PC-9 (cell line): ENCODE data around the gene APC. TPM values are rescaled to one million over a fixed set of nuclear protein-coding genes. Genes with fewer than 3 reads are reported as not detected.

ENCODE experiments used
- BruUV-seq: library from RNA; stranded (reverse); fragments of 400-500 nt; replicated peaks from 2 replicates; lab custom pipeline; 2021; lab: Mats Ljungman, UMichigan
- CTCF ChIA-PET: fragments of 300-600 bp; sonication (Branson Sonifier 250); formaldehyde crosslinking; loops from one replicate; lab custom pipeline; 2022; ENCODE audit warnings: antibody characterized with exemption; lab: Charles Lee
- POLR2A ChIA-PET: fragments of 300-600 bp; sonication (Branson Sonifier 250); formaldehyde crosslinking; loops from one replicate; lab custom pipeline; 2022; ENCODE audit warnings: antibody characterized with exemption; ENCODE audit not compliant: unreplicated experiment; lab: Charles Lee
- DNase-seq, 2 experiments: peaks; one replicate each; pipeline versions ENCODE4 v3.0.0 to v3.0.0-alpha.2; 2015 to 2022; ENCODE audit warnings: mixed read lengths in 1 of 2
- H2AFZ ChIP-seq: fragments of 200-600 bp; sonication (generic); 2 replicates; pipeline ENCODE4 v1.8.1; 2017; ENCODE audit warnings: antibody characterized with exemption
- H3F3A ChIP-seq: fragments of 200-600 bp; sonication (generic); 2 replicates; pipeline ENCODE4 v1.8.1; 2017; ENCODE audit warnings: antibody characterized with exemption, mild to moderate bottlenecking, low read depth; ENCODE audit not compliant: insufficient read depth
- H3K27ac ChIP-seq: fragments of 200-600 bp; sonication (generic); 2 replicates; pipeline ENCODE4 v1.6.1; 2016; ENCODE audit warnings: mixed run types
- H3K27me3 ChIP-seq: fragments of 200-600 bp; sonication (generic); 2 replicates; pipeline ENCODE4 v1.6.1; 2016; ENCODE audit warnings: low read depth, mixed run types; ENCODE audit not compliant: insufficient read depth
- H3K36me3 ChIP-seq: fragments of 200-600 bp; sonication (generic); 2 replicates; pipeline ENCODE4 v1.6.1; 2016; ENCODE audit warnings: low read depth, mixed run types
- H3K4me1 ChIP-seq: fragments of 200-600 bp; sonication (generic); replicated peaks from 2 replicates; pipeline ENCODE4 v1.6.1; 2016; ENCODE audit warnings: mixed run types; ENCODE audit not compliant: insufficient read depth
- H3K4me2 ChIP-seq: fragments of 200-600 bp; sonication (generic); 2 replicates; pipeline ENCODE4 v1.6.1; 2017; ENCODE audit warnings: mixed run types
- H3K4me3 ChIP-seq: fragments of 200-600 bp; sonication (generic); 2 replicates; pipeline ENCODE4 v1.6.1; 2016; ENCODE audit warnings: mixed run types
- H3K79me2 ChIP-seq: fragments of 200-600 bp; sonication (generic); 2 replicates; pipeline ENCODE4 v1.6.1; 2017; ENCODE audit warnings: low read depth, mixed run types
- H3K9me2 ChIP-seq: fragments of 200-600 bp; sonication (generic); 2 replicates; pipeline ENCODE4 v1.8.1; 2017; ENCODE audit warnings: mild to moderate bottlenecking; ENCODE audit not compliant: insufficient read depth
- H3K9me3 ChIP-seq: fragments of 200-600 bp; sonication (generic); 2 replicates; pipeline ENCODE4 v1.8.1; 2016; ENCODE audit warnings: low read depth; ENCODE audit not compliant: insufficient read depth
- H4K20me1 ChIP-seq: fragments of 200-600 bp; sonication (generic); 2 replicates; pipeline ENCODE4 v1.8.1; 2017; ENCODE audit not compliant: insufficient read depth
- EZH2 ChIP-seq: fragments of 200-600 bp; sonication (generic); IDR thresholded peaks from 2 replicates; pipeline ENCODE4 v1.8.0; 2017; ENCODE audit warnings: antibody characterized with exemption, low read depth
- intact Hi-C: fragments of 100-400 bp; cut with micrococcal nuclease; formaldehyde crosslinking; loops from one replicate; pipeline ENCODE4 v1.10.0; 2022; ENCODE audit not compliant: unreplicated experiment
- total RNA-seq: library from RNA; stranded (reverse); gene quantifications from 2 replicates; pipeline ENCODE4 v1.2.3, GENCODE V29; 2021
- TF ChIP-seq, protein P1 (sequence below): fragments of 200-600 bp; sonication (generic); conservative IDR thresholded peaks from 2 replicates; pipeline ENCODE4 v1.6.1; 2017; ENCODE audit warnings: mixed run types, antibody characterized with exemption, mild to moderate bottlenecking, moderate library complexity

Gene APC
- total RNA-seq, 1 experiment from 2014 or later, result 23.5 TPM

DNA sequence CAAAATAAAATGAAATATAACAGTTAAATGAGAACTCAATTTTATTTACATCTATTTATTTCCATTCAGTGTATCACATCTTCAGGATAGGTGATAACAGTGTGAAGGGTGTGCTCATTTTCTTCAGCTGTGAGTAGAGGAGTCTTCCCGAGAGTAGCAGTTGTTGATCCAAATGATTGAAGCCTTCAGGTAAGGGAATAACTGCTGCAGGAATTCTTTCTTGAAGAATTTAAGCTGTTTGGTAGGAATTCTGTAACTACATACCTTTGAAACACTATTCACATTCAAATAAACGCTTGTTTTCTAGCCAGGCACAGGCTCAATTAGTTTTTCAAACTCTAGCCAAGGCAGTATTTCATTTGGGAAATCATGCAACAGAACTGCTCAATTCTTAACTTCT lies 138.7 kb downstream of the APC start:
- Histone ChIP-seq H3K4me2 (no peak overlapping the region), H3K27me3 (no peaks in the 10 kb centered on the region), H3K79me2 (peaks cover 5% of the 10 kb centered on the region; the same call in 1 of the 2 replicates), H2AFZ (no peak overlapping the region), H3K4me1 (peaks cover 26% of the 10 kb centered on the region), H3K9me3 (no peaks in the 10 kb centered on the region), H3K4me3 (no peak overlapping the region), H3F3A (peaks cover 21% of the 10 kb centered on the region; the same call in 1 of the 2 replicates), H4K20me1 (0 out of 2 replicates have a peak, but pooled peaks cover 5% of the 10 kb centered on the region), H3K9me2 (no peaks in the 10 kb centered on the region), H3K27ac (no peak overlapping the region), H3K36me3 (0 out of 2 replicates have a peak, but pooled peaks cover 8% of the 10 kb centered on the region)
- no peak for DNase-seq
- intact Hi-C loops, result loop anchor here (5.0 kb wide), 3 partner anchors 81 to 649 kb away; partner anchors contain the start of gene DCP2
- TF ChIP-seq, protein P1, sequence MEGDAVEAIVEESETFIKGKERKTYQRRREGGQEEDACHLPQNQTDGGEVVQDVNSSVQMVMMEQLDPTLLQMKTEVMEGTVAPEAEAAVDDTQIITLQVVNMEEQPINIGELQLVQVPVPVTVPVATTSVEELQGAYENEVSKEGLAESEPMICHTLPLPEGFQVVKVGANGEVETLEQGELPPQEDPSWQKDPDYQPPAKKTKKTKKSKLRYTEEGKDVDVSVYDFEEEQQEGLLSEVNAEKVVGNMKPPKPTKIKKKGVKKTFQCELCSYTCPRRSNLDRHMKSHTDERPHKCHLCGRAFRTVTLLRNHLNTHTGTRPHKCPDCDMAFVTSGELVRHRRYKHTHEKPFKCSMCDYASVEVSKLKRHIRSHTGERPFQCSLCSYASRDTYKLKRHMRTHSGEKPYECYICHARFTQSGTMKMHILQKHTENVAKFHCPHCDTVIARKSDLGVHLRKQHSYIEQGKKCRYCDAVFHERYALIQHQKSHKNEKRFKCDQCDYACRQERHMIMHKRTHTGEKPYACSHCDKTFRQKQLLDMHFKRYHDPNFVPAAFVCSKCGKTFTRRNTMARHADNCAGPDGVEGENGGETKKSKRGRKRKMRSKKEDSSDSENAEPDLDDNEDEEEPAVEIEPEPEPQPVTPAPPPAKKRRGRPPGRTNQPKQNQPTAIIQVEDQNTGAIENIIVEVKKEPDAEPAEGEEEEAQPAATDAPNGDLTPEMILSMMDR, result no peak
- TF ChIP-seq EZH2, result no peak
- CTCF ChIA-PET, result no interaction called here
- POLR2A ChIA-PET, result no interaction called here
- no TSS peak for BruUV-seq

DNA sequence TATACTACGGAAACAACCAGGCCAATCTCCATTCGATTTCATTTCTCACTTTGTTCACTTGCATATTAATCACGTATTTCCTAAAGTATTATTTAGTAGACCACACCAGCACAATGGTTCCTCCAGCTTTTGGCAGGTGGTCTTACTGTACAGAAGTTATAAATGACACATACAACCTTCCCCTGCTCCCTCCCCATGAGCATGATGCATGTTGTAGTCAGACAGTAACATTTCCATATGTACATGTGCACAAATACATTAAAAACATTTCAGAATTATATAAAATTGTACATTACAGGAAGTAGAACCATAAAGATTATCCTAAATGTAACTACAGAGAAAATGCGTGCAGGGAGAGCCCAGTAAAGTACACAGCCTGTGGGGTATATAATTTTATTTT lies 140.4 kb downstream of the APC start:
- 0 out of 2 replicates have a peak, but pooled peaks cover 8% of the 10 kb centered on the region for H3K36me3 ChIP-seq
- H3K27ac ChIP-seq, result peak overlapping the region; percentile 48
- H3K9me2 ChIP-seq, result no peaks in the 10 kb centered on the region
- 0 out of 2 replicates have a peak, but pooled peaks cover 5% of the 10 kb centered on the region for H4K20me1 ChIP-seq
- H3K27me3 ChIP-seq, result no peaks in the 10 kb centered on the region
- no peak for DNase-seq
- POLR2A ChIA-PET, result interaction anchor here (0.6 to 0.9 kb wide), 3 partner anchors 98 to 169 kb away, joined by 3 to 11 read pairs (median 10); no protein-coding TSS in a partner anchor
- H3K79me2 ChIP-seq, result peaks cover 5% of the 10 kb centered on the region; the same call in 1 of the 2 replicates
- H3K9me3 ChIP-seq, result no peaks in the 10 kb centered on the region
- no peak overlapping the region; the same call in 1 of the 2 replicates for H3K4me3 ChIP-seq
- TF ChIP-seq, protein P1, result no peak
- TF ChIP-seq EZH2, result no peak
- H3K4me2 ChIP-seq, result peak overlapping the region; percentile 54
- peaks cover 26% of the 10 kb centered on the region for H3K4me1 ChIP-seq
- TSS peak; percentile 37 for BruUV-seq
- CTCF ChIA-PET, result no interaction called here
- H2AFZ ChIP-seq, result no peak overlapping the region
- intact Hi-C loops, result loop anchor here (5.0 kb wide), 3 partner anchors 79 to 651 kb away; partner anchors contain the start of gene DCP2
- H3F3A ChIP-seq, result peaks cover 21% of the 10 kb centered on the region; the same call in 1 of the 2 replicates

- Histone ChIP-seq H3F3A (peaks cover 21% of the 10 kb centered on the region; the same call in 1 of the 2 replicates), H3K9me3 (no peaks in the 10 kb centered on the region), H3K4me1 (peaks cover 26% of the 10 kb centered on the region), H3K27ac (peak overlapping the region; percentile 48), H3K36me3 (0 out of 2 replicates have a peak, but pooled peaks cover 8% of the 10 kb centered on the region), H3K4me2 (peak overlapping the region; percentile 54), H2AFZ (no peak overlapping the region), H3K79me2 (peaks cover 5% of the 10 kb centered on the region; the same call in 1 of the 2 replicates), H3K27me3 (no peaks in the 10 kb centered on the region), H3K4me3 (no peak overlapping the region; the same call in 1 of the 2 replicates), H4K20me1 (0 out of 2 replicates have a peak, but pooled peaks cover 5% of the 10 kb centered on the region), H3K9me2 (no peaks in the 10 kb centered on the region)
- ChIA-PET POLR2A (interaction anchor here (0.6 to 0.9 kb wide), 5 partner anchors 37 to 168 kb away, joined by 3 to 11 read pairs (median 5); no protein-coding TSS in a partner anchor), CTCF (no interaction called here)
- TF ChIP-seq, protein P1, result no peak
- no peak for TF ChIP-seq EZH2
- BruUV-seq, result no TSS peak
- peak; percentile 43 to 90 for DNase-seq
- intact Hi-C loops, result loop anchor here (5.0 kb wide), 3 partner anchors 79 to 651 kb away; partner anchors contain the start of gene DCP2
These were observed 141.1 kb downstream of the APC start for GRCh38 chr5:112878760-112879159.
